HepG2 (cell line): ENCODE results near the gene PRRC2A. TPM values are rescaled to one million over a fixed set of nuclear protein-coding genes. Genes with fewer than 3 reads are reported as not detected.

Experiments
- ATF2 ChIP-seq: sonication (generic); formaldehyde crosslinking; IDR thresholded peaks from 2 replicates; pipeline ENCODE4 v1.4.0; 2020; ENCODE audit warnings: missing genetic modification reagents
- ATF7 ChIP-seq, 2 experiments: fragments of 450-650 bp in 1 of 2; sonication (generic) in 1 of 2; formaldehyde crosslinking in 1 of 2; IDR thresholded peaks; 2 replicates each; pipeline versions ENCODE4 v1.4.0 to v1.6.1; 2016 to 2020; ENCODE audit warnings: antibody characterized with exemption in 1 of 2, mild to moderate bottlenecking in 1 of 2, missing genetic modification reagents in 1 of 2
- ESRRA ChIP-seq: sonication (generic); formaldehyde crosslinking; IDR thresholded peaks from 2 replicates; pipeline ENCODE4 v1.5.1; 2020; ENCODE audit warnings: mild to moderate bottlenecking, low read depth, missing genetic modification reagents
- ETS1 ChIP-seq: sonication (generic); formaldehyde crosslinking; IDR thresholded peaks from 2 replicates; pipeline ENCODE4 v1.4.0; 2020; ENCODE audit warnings: missing genetic modification reagents
- HOXA9 ChIP-seq: sonication (generic); formaldehyde crosslinking; IDR thresholded peaks from 2 replicates; pipeline ENCODE4 v1.8.1; 2022; ENCODE audit warnings: missing genetic modification reagents, mild to moderate bottlenecking, moderate library complexity, borderline replicate concordance
- NCOA1 ChIP-seq: sonication (generic); formaldehyde crosslinking; IDR thresholded peaks from 2 replicates; pipeline ENCODE4 v1.9.0; 2021; ENCODE audit warnings: missing genetic modification reagents
- NFE2L2 ChIP-seq: fragments of 150-350 bp; IDR thresholded peaks from 2 replicates; pipeline ENCODE4 v1.6.1; 2014; ENCODE audit warnings: low read length
- SP1 ChIP-seq, 2 experiments: fragments of 450-650 bp in 1 of 2; sonication (generic) in 1 of 2; formaldehyde crosslinking in 1 of 2; IDR thresholded peaks; 2 replicates each; pipeline versions ENCODE4 v1.4.0 to v1.6.1; 2016 to 2020; ENCODE audit warnings: missing genetic modification reagents in 1 of 2
- TBX2 ChIP-seq: sonication (generic); formaldehyde crosslinking; IDR thresholded peaks from 2 replicates; pipeline ENCODE4 v1.5.0; 2020; ENCODE audit warnings: missing genetic modification reagents, mild to moderate bottlenecking, borderline replicate concordance
- ZBTB37 ChIP-seq: sonication (generic); formaldehyde crosslinking; IDR thresholded peaks from 2 replicates; pipeline ENCODE4 v1.4.0; 2020; ENCODE audit warnings: mild to moderate bottlenecking, missing genetic modification reagents
- ZFP82 ChIP-seq: sonication (generic); formaldehyde crosslinking; IDR thresholded peaks from 2 replicates; pipeline ENCODE4 v1.5.1; 2020; ENCODE audit warnings: mild to moderate bottlenecking, missing genetic modification reagents, borderline replicate concordance
- ZNF24 ChIP-seq: fragments of 450-650 bp; IDR thresholded peaks from 2 replicates; pipeline ENCODE4 v1.6.1; 2017; ENCODE audit warnings: antibody characterized with exemption, mild to moderate bottlenecking
- ZNF362 ChIP-seq: sonication (generic); formaldehyde crosslinking; IDR thresholded peaks from 2 replicates; pipeline ENCODE4 v1.4.0; 2020; ENCODE audit warnings: missing genetic modification reagents, mild to moderate bottlenecking, borderline replicate concordance
- ZNF552 ChIP-seq: sonication (generic); formaldehyde crosslinking; IDR thresholded peaks from 2 replicates; pipeline ENCODE4 v1.9.0; 2022; ENCODE audit warnings: missing genetic modification reagents, mild to moderate bottlenecking, borderline replicate concordance
- ZNF557 ChIP-seq: sonication (generic); formaldehyde crosslinking; IDR thresholded peaks from 2 replicates; pipeline ENCODE4 v1.4.0; 2020; ENCODE audit warnings: missing genetic modification reagents
- ZNF850 ChIP-seq: sonication (generic); formaldehyde crosslinking; conservative IDR thresholded peaks from 2 replicates; pipeline ENCODE4 v1.9.0; 2021; ENCODE audit warnings: mild to moderate bottlenecking, missing genetic modification reagents
- ZNF891 ChIP-seq: sonication (generic); formaldehyde crosslinking; IDR thresholded peaks from 2 replicates; pipeline ENCODE4 v1.5.0; 2020; ENCODE audit warnings: mild to moderate bottlenecking, missing genetic modification reagents
- ZSCAN30 ChIP-seq: sonication (generic); formaldehyde crosslinking; IDR thresholded peaks from 2 replicates; pipeline ENCODE4 v1.5.0; 2020; ENCODE audit warnings: mild to moderate bottlenecking, missing genetic modification reagents
- ZXDC ChIP-seq: sonication (generic); formaldehyde crosslinking; IDR thresholded peaks from 2 replicates; pipeline ENCODE4 v1.5.0; 2020; ENCODE audit warnings: mild to moderate bottlenecking, missing genetic modification reagents
- polyA plus RNA-seq, 8 experiments: library from polyadenylated mRNA; depleted of rRNA in 3 of 8; stranded (reverse) in 7 of 8; unstranded in 1 of 8; fragments of >200 nt; fragmentation: Illumina TruSeq in 4 of 8; extraction: Trizol in 4 of 8; gene quantifications; 2 replicates each; pipeline versions ENCODE4 v1.2.1 to v1.2.3, GENCODE V29; 2011 to 2016; ENCODE audit warnings: low read depth in 4 of 8, missing spikeins in 1 of 8, mixed read lengths in 1 of 8; ENCODE audit not compliant: insufficient read depth in 1 of 8
- total RNA-seq, 5 experiments: library from RNA; depleted of rRNA; stranded (reverse); fragments of >200 nt; fragmentation: Illumina TruSeq; extraction: Trizol; gene quantifications; 2 replicates each; pipeline ENCODE4 v1.2.3, GENCODE V29; 2016; ENCODE audit warnings: low read depth in 1 of 5

Gene PRRC2A
- total and polyA plus RNA-seq, 2 of the 13 experiments (the other 11 are each of a cell fraction or from before 2014, with no cell fraction given): 38.9 to 47.4 TPM

GRCh38 chr6:31664790-31665500, 44.4 kb downstream of the PRRC2A start, which contains the start of gene GPANK1 (continued):
- TF ChIP-seq ZXDC (peak; percentile 58), ETS1 (no peak), HOXA9 (CRISPR knock-in tag) (no peak), ZBTB37 (CRISPR knock-in tag) (no peak), TBX2 (peak; percentile 82), ZNF850 (no peak), ZNF891 (CRISPR knock-in tag) (no peak; the same call in 1 of the 2 replicates), ZNF24 (no peak), ZFP82 (CRISPR knock-in tag) (peak; percentile 90), ZNF557 (CRISPR knock-in tag) (no peak; the same call in 1 of the 2 replicates), ZSCAN30 (no peak), NCOA1 (CRISPR knock-in tag) (peak; percentile 50; the same call in 1 of the 2 replicates), NFE2L2 (no peak), SP1 (IDR thresholded peaks at IDR 0.05) (no peak), SP1 (CRISPR knock-in tag; IDR thresholded peaks at IDR 0.05) (no peak; the same call in 1 of the 2 replicates), ATF2 (CRISPR knock-in tag) (no peak; the same call in 1 of the 2 replicates), ZNF552 (CRISPR knock-in tag) (0 out of 2 replicates have a peak, but pooled peaks have one; percentile 23), ESRRA (CRISPR knock-in tag) (no peak), ATF7 (IDR thresholded peaks at IDR 0.05) (no peak), ATF7 (CRISPR knock-in tag; IDR thresholded peaks at IDR 0.05) (peak; percentile 74; the same call in 1 of the 2 replicates), ZNF362 (no peak)
